HepG2 (cell line): ENCODE measurements around the gene GRID1. TPM values are rescaled to one million over a fixed set of nuclear protein-coding genes. Genes with fewer than 3 reads are reported as not detected.

Source experiments
- ATAC-seq: fragments of 200-7000 bp; cut with Tn5 transposase; 3 replicates; pipeline ENCODE4 v1.9.1; 2020; ENCODE audit warnings: mild to moderate bottlenecking, moderate library complexity
- BruUV-seq: library from RNA; stranded (reverse); fragments of 400-500 nt; replicated peaks from 2 replicates; lab custom pipeline; 2021; lab: Mats Ljungman, UMichigan
- CTCF ChIA-PET: fragments of 300-600 bp; formaldehyde crosslinking; extraction: SDS; loops from one replicate; lab custom pipeline; 2021; ENCODE audit warnings: low total read pairs, inconsistent platforms, low intra/inter-chr PET ratio; lab: Yijun Ruan, JAX
- POLR2A ChIA-PET: fragments of 350-600 bp; sonication (Branson Sonifier 250); formaldehyde crosslinking; loops from one replicate; lab custom pipeline; 2020; ENCODE audit warnings: antibody characterized with exemption, inconsistent platforms; lab: Yijun Ruan, JAX
- DNase-seq: peaks from one replicate; pipeline ENCODE4 v3.0.0-alpha.2; 2015; ENCODE audit warnings: low spot score
- FAIRE-seq: peaks from 3 replicates; lab custom pipeline; 2011; peaks lifted over from hg19 to GRCh38; lab: Jason Lieb, UNC
- H2AFZ ChIP-seq: one replicate; pipeline ENCODE4 v1.6.1; 2011; ENCODE audit warnings: low read length, inconsistent platforms
- H3K27ac ChIP-seq: fragments of 300-600 bp; 3 replicates; pipeline ENCODE4 v1.8.0; 2011; ENCODE audit warnings: mixed run types, mild to moderate bottlenecking, mixed read lengths, low read length, inconsistent platforms; ENCODE audit not compliant: insufficient read depth; ENCODE audit errors: extremely low read length
- H3K27me3 ChIP-seq, 2 experiments: fragments of 200-600 bp in 1 of 2; 2 replicates in 1 of 2; 3 replicates in 1 of 2; pipeline versions ENCODE4 v1.6.0 to v1.8.0; 2011; ENCODE audit warnings: low read length in 2 of 2, mild to moderate bottlenecking in 2 of 2, moderate library complexity in 2 of 2, inconsistent platforms in 1 of 2; ENCODE audit not compliant: insufficient read depth in 2 of 2, control insufficient read depth in 1 of 2
- H3K36me3 ChIP-seq, 2 experiments: fragments of 200-600 bp in 1 of 2; replicated peaks in 1 of 2; 2 replicates in 1 of 2; 3 replicates in 1 of 2; pipeline versions ENCODE4 v1.5.1 to v1.8.0; 2011; ENCODE audit warnings: low read length in 2 of 2, inconsistent platforms in 1 of 2; ENCODE audit not compliant: insufficient read depth in 2 of 2, control insufficient read depth in 1 of 2
- H3K4me1 ChIP-seq: 2 replicates; pipeline ENCODE4 v1.5.1; 2012; ENCODE audit warnings: low read length, inconsistent platforms; ENCODE audit not compliant: insufficient read depth
- H3K4me2 ChIP-seq: 2 replicates; pipeline ENCODE4 v1.6.0; 2011; ENCODE audit warnings: low read depth, low read length, inconsistent platforms
- H3K4me3 ChIP-seq, 3 experiments: fragments of 200-600 bp in 1 of 3; sonication (generic), shearing (Covaris generic) in 1 of 3; replicated peaks in 1 of 3; 2 replicates each; pipeline ENCODE4 v1.5.1; 2011 to 2016; ENCODE audit warnings: low read length in 3 of 3, inconsistent platforms in 2 of 3, low read depth in 2 of 3, mild to moderate bottlenecking in 2 of 3, control low read depth in 1 of 3, mixed read lengths in 1 of 3; ENCODE audit not compliant: insufficient read depth in 1 of 3
- H3K79me2 ChIP-seq: one replicate; pipeline ENCODE4 v1.6.1; 2011; ENCODE audit warnings: low read length, inconsistent platforms; ENCODE audit not compliant: insufficient read depth
- H3K9ac ChIP-seq: 2 replicates; pipeline ENCODE4 v1.6.0; 2011; ENCODE audit warnings: mild to moderate bottlenecking, low read depth, low read length, inconsistent platforms; ENCODE audit not compliant: insufficient read depth
- H3K9me3 ChIP-seq: 2 replicates; pipeline ENCODE4 v1.5.1; 2012; ENCODE audit warnings: mild to moderate bottlenecking, low read length
- H4K20me1 ChIP-seq: 2 replicates; pipeline ENCODE4 v1.6.0; 2011; ENCODE audit warnings: inconsistent platforms, mild to moderate bottlenecking, low read length, moderate library complexity; ENCODE audit not compliant: insufficient read depth
- ELF4 ChIP-seq: sonication (generic); formaldehyde crosslinking; IDR thresholded peaks from 2 replicates; pipeline ENCODE4 v1.5.0; 2020; ENCODE audit warnings: missing genetic modification reagents, mild to moderate bottlenecking, moderate library complexity, borderline replicate concordance
- GABPA ChIP-seq, 2 experiments: IDR thresholded peaks; 2 replicates each; pipeline ENCODE4 v1.6.1; 2011 to 2016; ENCODE audit warnings: low read depth in 2 of 2, low read length in 1 of 2, missing biosample characterization in 1 of 2, missing genetic modification characterization in 1 of 2
- GTF2F1 ChIP-seq: fragments of 150-350 bp; IDR thresholded peaks from 2 replicates; pipeline ENCODE4 v1.6.1; 2014; ENCODE audit warnings: low read length
- MATR3 ChIP-seq: sonication (generic); formaldehyde crosslinking; IDR thresholded peaks from 2 replicates; pipeline ENCODE4 v1.4.0; 2020; ENCODE audit warnings: missing genetic modification reagents
- MED13 ChIP-seq: sonication (generic); formaldehyde crosslinking; IDR thresholded peaks from 2 replicates; pipeline ENCODE4 v1.5.0; 2020; ENCODE audit warnings: missing genetic modification reagents
- MTA1 ChIP-seq: sonication (generic); formaldehyde crosslinking; IDR thresholded peaks from 2 replicates; pipeline ENCODE4 v1.4.0; 2020; ENCODE audit warnings: missing genetic modification reagents, mild to moderate bottlenecking, borderline replicate concordance
- MXD1 ChIP-seq: sonication (generic); formaldehyde crosslinking; IDR thresholded peaks from 2 replicates; pipeline ENCODE4 v1.4.0; 2020; ENCODE audit warnings: mild to moderate bottlenecking, missing genetic modification reagents
- SIN3B ChIP-seq: fragments of 150-350 bp; IDR thresholded peaks from 2 replicates; pipeline ENCODE4 v1.6.1; 2014; ENCODE audit warnings: low read length
- SRSF4 ChIP-seq: fragments of 200-400 bp; formaldehyde crosslinking; IDR thresholded peaks from one replicate; pipeline ENCODE4 v1.6.1; 2018; ENCODE audit warnings: mild to moderate bottlenecking, low read depth, low read length, moderate library complexity; ENCODE audit not compliant: poor library complexity, severe bottlenecking
- SRSF9 ChIP-seq: fragments of 200-400 bp; formaldehyde crosslinking; IDR thresholded peaks from 2 replicates; pipeline ENCODE4 v1.6.1; 2018; ENCODE audit warnings: borderline replicate concordance, mild to moderate bottlenecking, low read depth, low read length; ENCODE audit not compliant: insufficient read depth, poor library complexity, severe bottlenecking
- USF2 ChIP-seq, 2 experiments: sonication (generic) in 1 of 2; formaldehyde crosslinking in 1 of 2; IDR thresholded peaks; 2 replicates each; pipeline versions ENCODE4 v1.5.1 to v1.6.1; 2011 to 2020; ENCODE audit warnings: borderline replicate concordance in 1 of 2, low read depth in 1 of 2, low read length in 1 of 2, mild to moderate bottlenecking in 1 of 2, missing genetic modification reagents in 1 of 2, moderate library complexity in 1 of 2
- ZMAT5 ChIP-seq: sonication (generic); formaldehyde crosslinking; IDR thresholded peaks from 2 replicates; pipeline ENCODE4 v1.5.0; 2020; ENCODE audit warnings: mild to moderate bottlenecking, low read depth, missing genetic modification reagents, borderline replicate concordance
- ZNF138 ChIP-seq: sonication (generic); formaldehyde crosslinking; IDR thresholded peaks from 2 replicates; pipeline ENCODE4 v1.5.0; 2020; ENCODE audit warnings: mild to moderate bottlenecking, low read depth, missing genetic modification reagents
- ZNF251 ChIP-seq: sonication (generic); formaldehyde crosslinking; IDR thresholded peaks from 2 replicates; pipeline ENCODE4 v1.9.0; 2021; ENCODE audit warnings: mild to moderate bottlenecking, missing genetic modification reagents
- ZNF260 ChIP-seq: sonication (generic); formaldehyde crosslinking; IDR thresholded peaks from 2 replicates; pipeline ENCODE4 v1.4.0; 2020; ENCODE audit warnings: missing genetic modification reagents, low read depth, mild to moderate bottlenecking, borderline replicate concordance
- ZNF383 ChIP-seq: sonication (generic); formaldehyde crosslinking; IDR thresholded peaks from 2 replicates; pipeline ENCODE4 v1.4.0; 2020; ENCODE audit warnings: missing genetic modification reagents, mild to moderate bottlenecking, borderline replicate concordance
- ZNF841 ChIP-seq: sonication (generic); formaldehyde crosslinking; IDR thresholded peaks from 2 replicates; pipeline ENCODE4 v1.8.1; 2023; ENCODE audit warnings: missing genetic modification reagents, borderline replicate concordance
- WGBS: methylation state at CpG from one replicate; pipeline ENCODE4 v1.1.6; 2017; ENCODE audit warnings: low lambda C conversion rate; 5-methylcytosine and 5-hydroxymethylcytosine counted together
- in situ Hi-C: cut with HindIII; loops from 2 replicates; pipeline ENCODE4 v1.10.0; 2017; ENCODE audit warnings: low pct_unique_long_range_greater_than_20kb; ENCODE audit not compliant: extremely low pct_ligation_motif_present
- intact Hi-C: fragments of 100-400 bp; cut with micrococcal nuclease; formaldehyde crosslinking; loops from one replicate; pipeline ENCODE4 v1.10.0; 2022; ENCODE audit not compliant: unreplicated experiment
- polyA plus RNA-seq, 8 experiments: library from polyadenylated mRNA; depleted of rRNA in 3 of 8; stranded (reverse) in 7 of 8; unstranded in 1 of 8; fragments of >200 nt; fragmentation: Illumina TruSeq in 4 of 8; extraction: Trizol in 4 of 8; gene quantifications; 2 replicates each; pipeline versions ENCODE4 v1.2.1 to v1.2.3, GENCODE V29; 2011 to 2016; ENCODE audit warnings: low read depth in 4 of 8, missing spikeins in 1 of 8, mixed read lengths in 1 of 8; ENCODE audit not compliant: insufficient read depth in 1 of 8
- total RNA-seq, 5 experiments: library from RNA; depleted of rRNA; stranded (reverse); fragments of >200 nt; fragmentation: Illumina TruSeq; extraction: Trizol; gene quantifications; 2 replicates each; pipeline ENCODE4 v1.2.3, GENCODE V29; 2016; ENCODE audit warnings: low read depth in 1 of 5
- TF ChIP-seq, protein P1 (sequence below): sonication (generic); formaldehyde crosslinking; IDR thresholded peaks from 2 replicates; pipeline ENCODE4 v1.9.0; 2021; ENCODE audit warnings: missing genetic modification reagents, borderline replicate concordance

The GRID1 gene
- total and polyA plus RNA-seq, 2 of the 13 experiments (the other 11 are each of a cell fraction or from before 2014, with no cell fraction given), result 0.05 TPM; not detected in 1

GRCh38 chr10:85602713-85603112 lies 763.9 kb downstream of the GRID1 start (continued):
- TF ChIP-seq, protein P1, sequence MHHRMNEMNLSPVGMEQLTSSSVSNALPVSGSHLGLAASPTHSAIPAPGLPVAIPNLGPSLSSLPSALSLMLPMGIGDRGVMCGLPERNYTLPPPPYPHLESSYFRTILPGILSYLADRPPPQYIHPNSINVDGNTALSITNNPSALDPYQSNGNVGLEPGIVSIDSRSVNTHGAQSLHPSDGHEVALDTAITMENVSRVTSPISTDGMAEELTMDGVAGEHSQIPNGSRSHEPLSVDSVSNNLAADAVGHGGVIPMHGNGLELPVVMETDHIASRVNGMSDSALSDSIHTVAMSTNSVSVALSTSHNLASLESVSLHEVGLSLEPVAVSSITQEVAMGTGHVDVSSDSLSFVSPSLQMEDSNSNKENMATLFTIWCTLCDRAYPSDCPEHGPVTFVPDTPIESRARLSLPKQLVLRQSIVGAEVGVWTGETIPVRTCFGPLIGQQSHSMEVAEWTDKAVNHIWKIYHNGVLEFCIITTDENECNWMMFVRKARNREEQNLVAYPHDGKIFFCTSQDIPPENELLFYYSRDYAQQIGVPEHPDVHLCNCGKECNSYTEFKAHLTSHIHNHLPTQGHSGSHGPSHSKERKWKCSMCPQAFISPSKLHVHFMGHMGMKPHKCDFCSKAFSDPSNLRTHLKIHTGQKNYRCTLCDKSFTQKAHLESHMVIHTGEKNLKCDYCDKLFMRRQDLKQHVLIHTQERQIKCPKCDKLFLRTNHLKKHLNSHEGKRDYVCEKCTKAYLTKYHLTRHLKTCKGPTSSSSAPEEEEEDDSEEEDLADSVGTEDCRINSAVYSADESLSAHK (CRISPR knock-in tag), result no peak
- TF ChIP-seq ZMAT5 (CRISPR knock-in tag), result no peak

DNA sequence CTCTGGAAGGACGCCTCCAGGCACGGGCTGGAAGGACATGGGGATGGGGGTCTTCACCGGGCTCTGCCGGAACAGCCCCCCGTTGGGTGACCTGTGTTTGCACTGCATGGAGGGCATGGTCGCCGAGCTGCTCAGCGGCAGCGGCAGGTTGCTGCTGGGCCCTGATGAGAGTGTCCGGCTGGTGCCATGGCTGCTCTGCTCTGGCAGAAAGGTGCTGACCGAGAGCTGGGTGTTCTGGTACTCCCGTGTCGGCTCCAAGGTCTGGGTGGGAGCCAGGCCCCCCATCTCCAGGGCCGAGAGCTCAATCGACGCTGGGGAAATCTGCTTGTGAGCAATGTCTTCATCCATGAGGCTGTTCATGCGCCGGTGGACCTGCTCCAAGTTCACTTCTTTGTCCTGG lies 764.3 kb downstream of the GRID1 start:
- WGBS, result 31% methylated on average over 5 of the region's 18 CpGs
- no peak overlapping the region for H2AFZ ChIP-seq
- no peak overlapping the region for H3K27ac ChIP-seq
- peaks cover 0 to 13% of the 10 kb centered on the region in 2 experiments; a peak in 1 of 5 replicates for H3K27me3 ChIP-seq
- ATAC-seq (no peak), DNase-seq (no peak), FAIRE-seq (no peak)
- no peaks in the 10 kb centered on the region for H3K4me1 ChIP-seq
- H3K9me3 ChIP-seq, result no peaks in the 10 kb centered on the region
- no peak overlapping the region for H3K4me3 ChIP-seq
- no peak for TF ChIP-seq USF2 (IDR thresholded peaks at IDR 0.05; ENCODE audit: low read depth, low read length)
- TF ChIP-seq USF2 (CRISPR knock-in tag; IDR thresholded peaks at IDR 0.05; ENCODE audit: borderline replicate concordance), result no peak
- no peak for TF ChIP-seq MATR3 (CRISPR knock-in tag)
- no peak for TF ChIP-seq SIN3B
- no peak for TF ChIP-seq GTF2F1
- no peak for TF ChIP-seq MED13 (CRISPR knock-in tag)
- no peak for TF ChIP-seq SRSF9
- no peak for TF ChIP-seq ELF4 (CRISPR knock-in tag)
- no peak for TF ChIP-seq ZNF138 (CRISPR knock-in tag)
- no peak for TF ChIP-seq GABPA (IDR thresholded peaks at IDR 0.05; ENCODE audit: low read depth, low read length)
- no peak for TF ChIP-seq GABPA (CRISPR knock-in tag; IDR thresholded peaks at IDR 0.05; ENCODE audit: low read depth)
- TF ChIP-seq ZNF383 (CRISPR knock-in tag), result no peak
- TF ChIP-seq MTA1 (CRISPR knock-in tag), result no peak
- no peak for TF ChIP-seq ZNF841 (CRISPR knock-in tag)
- no peak for TF ChIP-seq SRSF4
- no peak for TF ChIP-seq ZNF251 (CRISPR knock-in tag)
- no peak for TF ChIP-seq MXD1
- TF ChIP-seq ZNF260 (CRISPR knock-in tag), result no peak
- POLR2A ChIA-PET, result no interaction called here
- CTCF ChIA-PET, result no interaction called here
- H3K4me2 ChIP-seq, result no peak overlapping the region
- intact Hi-C loops, result no loop called here
- no TSS peak for BruUV-seq
- H4K20me1 ChIP-seq, result no peaks in the 10 kb centered on the region
- in situ Hi-C loops, result no loop called here
- no peaks in the 10 kb centered on the region for H3K36me3 ChIP-seq
- no peak overlapping the region for H3K9ac ChIP-seq
- H3K79me2 ChIP-seq, result no peaks in the 10 kb centered on the region
